GM21526 (cell line): Measurements from ENCODE around the gene PKD2L1.
"Not testable (repeated sequence)": the region's sequence is repeated elsewhere in the genome, so short reads cannot be mapped to it uniquely, and the experiment has no call there.

ENCODE experiments used
- ATAC-seq: cut with Tn5 transposase; IDR thresholded peaks from one replicate; pipeline ENCODE4 v1.9.1; 2021; ENCODE audit warnings: moderate library complexity; ENCODE audit not compliant: unreplicated experiment, low FRiP score

PKD2L1 gene

DNA sequence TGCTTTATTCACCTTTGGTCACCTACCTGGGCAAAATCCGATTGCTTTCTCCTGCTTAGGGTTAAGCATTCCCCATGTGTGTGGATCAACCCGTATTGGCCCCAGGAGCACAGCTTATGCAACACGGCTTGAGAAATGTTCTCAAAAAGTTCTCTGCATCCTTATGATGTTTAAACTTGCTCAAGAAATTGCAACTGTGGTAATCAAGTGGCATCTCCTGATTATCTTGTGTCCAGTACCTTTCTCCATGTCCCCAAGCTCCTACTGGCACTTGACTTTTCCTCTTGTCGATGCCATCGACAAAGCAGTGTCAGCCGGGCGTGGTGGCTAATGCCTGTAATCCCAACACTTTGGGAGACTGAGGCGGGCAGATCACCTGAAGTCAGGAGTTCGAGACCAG, 4.7 kb upstream of the PKD2L1 start:
- ATAC-seq = no peak

DNA sequence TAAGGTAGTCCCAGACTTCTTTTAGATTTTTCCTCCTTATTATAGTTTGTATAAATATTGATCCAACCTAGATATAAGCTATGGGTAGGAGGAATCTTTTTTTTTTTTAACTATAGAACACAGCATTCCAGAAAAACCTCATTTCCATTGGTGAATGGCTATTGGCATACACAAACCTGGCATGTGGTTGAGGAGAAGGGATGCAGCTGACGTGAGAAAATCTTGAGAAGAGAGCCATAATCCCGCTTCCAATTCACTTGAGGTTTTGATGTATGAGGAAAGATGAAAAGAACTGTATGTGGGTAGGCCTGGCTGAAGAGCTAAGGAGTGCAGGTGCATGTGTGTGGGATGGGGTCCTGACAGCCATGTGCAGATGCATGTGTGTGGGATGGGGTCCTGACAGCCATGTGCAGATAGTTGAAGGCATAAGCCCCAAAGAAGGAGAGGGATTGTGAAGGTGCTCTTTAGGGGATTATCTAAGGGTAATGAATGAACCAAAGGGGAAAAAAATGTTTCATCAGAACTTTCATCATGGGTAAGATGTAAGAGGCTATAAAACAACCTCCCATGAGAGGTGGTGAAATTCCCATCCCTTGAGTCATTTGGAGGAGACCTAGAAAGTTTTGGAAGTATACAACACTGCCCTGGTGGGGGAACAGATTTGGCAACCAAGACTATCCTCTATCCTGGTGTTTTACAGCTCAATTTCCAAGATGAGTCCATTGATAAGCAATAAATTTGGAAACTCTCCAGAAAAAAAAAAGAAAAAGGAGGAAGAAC, 3.8 kb upstream of the PKD2L1 start:
- no peak for ATAC-seq

DNA sequence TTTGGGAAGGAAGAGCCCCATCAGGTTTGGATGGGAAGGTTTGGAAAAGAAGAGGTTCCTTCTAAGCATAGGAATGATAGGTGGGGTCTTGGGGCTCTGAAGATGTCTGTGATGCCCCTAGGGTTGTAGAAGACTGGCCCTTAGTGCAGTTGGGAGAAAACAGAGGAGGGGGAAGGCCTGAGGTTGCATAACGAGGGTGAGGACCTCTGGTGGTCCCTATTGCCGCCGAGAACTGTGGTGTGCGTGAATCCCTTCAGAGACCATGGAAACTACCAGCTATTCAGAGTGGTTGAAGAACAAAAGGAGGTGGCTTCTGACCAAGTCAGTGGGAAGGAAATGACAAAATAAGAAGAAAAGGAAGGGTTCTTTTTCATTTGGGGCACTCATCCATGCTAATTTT, 3.1 kb upstream of the PKD2L1 start:
- no peak for ATAC-seq

DNA sequence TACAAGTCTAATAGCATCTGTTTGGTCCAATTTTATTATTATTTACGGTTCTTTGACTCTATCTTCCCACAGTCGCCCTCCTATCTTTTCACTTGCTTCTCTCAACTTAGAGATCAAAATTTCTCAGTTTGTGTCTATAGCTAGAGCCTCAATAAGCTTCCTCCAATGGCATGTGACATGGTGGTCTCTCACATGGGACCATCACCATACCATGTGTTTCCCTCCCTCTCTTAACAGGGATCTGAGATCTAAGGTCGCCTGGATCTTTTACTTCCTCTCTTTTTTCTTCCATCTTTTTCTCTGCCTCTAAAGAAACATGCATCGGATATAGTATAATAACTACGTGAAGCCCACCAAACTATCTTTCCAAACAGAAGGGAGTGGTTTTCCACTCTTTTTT, 1.8 kb downstream of the PKD2L1 start:
- no peak for ATAC-seq

DNA sequence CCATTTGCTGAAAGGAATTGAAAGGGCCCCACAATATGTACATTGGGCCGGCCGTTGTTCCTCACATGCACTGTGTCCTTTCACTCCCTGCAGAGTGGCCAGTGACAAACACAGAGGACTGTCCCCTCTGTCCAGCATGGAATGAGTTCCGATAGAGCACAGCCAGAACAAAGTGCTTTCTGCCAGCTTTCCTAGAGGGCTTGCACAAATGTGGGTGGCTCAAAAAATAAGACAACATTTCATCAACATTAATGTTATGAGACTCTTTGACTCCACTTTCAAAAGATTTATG, 2.4 kb downstream of the PKD2L1 start:
- ATAC-seq = no peak

DNA sequence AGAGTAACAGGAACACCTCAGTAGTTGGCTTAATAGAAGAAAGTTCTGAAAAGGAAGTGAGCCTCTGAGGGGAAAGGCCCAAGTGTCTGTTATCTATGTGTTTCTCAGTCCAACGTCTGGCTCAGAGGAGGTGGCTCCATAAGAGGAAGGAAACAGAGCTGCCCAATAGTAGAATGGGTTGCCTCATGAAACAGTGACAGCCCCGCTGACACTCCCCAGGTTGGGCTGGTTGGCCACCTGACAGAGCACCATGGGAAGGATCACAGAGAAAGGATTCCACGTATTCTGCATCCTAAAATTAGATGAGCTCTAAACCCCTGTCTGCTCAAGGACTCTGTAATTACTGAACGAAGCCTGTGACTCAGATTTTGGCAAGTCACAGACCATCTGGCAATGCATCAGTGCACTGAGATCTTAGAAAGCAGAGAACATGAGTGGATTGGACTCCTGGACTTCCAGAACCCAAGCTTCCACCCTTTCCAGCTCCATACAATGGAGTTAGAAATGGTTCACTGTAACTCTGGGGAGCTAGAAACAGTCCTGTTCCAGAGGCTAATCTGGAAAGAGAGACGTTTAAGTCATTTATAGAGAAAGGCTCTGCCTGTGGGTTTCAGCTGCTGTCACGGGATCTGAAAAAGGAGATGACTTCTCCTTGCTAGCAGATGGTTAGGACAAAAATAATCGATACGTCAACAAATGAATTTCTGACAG, 2.9 kb downstream of the PKD2L1 start:
- ATAC-seq = peak; percentile 96

DNA sequence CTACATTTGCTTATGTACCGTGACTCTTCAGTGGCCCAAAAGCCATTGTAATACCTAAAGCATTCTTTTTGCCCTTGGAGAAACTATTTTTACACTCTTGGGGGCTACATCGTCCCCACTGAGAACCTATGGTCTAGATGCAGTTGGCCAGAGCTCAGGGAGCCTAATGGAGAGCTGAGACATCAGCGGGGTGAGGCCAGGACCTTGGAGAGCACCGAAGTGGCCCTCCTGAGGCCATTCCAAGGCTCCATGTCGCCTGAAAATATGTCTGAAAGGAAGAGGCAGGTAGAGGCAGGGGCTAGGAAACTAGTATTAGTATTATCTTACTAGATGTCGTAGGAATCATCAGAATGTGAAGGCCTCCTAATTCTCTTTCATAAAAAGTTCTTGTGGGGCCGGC, 4.9 kb downstream of the PKD2L1 start:
- no peak for ATAC-seq

DNA sequence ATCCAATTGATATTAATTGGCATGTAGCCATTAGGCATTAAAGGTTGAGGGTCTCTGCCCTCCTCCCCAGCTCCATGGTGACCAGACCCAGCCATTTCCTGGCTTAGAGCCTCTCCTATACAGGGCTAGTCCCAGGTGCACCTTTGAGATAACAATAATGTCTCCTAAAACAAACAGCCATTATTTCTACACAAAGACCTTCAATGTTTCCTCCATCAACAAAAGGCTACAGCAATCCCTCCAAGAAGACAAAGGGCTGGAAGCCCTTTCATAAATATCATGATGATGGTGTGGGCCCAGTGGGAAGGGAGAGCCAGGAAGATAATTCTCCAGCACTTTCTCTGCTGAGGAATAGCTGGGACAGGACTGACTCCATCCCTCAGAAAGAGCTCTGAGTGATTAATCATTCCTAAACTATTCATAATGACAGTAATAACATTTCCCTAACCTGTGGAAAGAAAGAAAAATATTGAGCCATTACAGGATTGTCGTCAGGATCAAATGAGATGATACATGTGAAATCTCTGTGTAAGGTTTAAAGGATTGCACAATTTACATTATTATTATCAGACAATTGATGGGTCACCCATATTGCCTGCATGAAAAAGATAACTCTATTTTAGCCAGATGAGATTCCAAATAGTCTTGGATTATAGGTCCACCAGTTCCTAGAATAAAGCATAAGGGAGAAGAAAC, 10.2 kb downstream of the PKD2L1 start:
- ATAC-seq = no peak

DNA sequence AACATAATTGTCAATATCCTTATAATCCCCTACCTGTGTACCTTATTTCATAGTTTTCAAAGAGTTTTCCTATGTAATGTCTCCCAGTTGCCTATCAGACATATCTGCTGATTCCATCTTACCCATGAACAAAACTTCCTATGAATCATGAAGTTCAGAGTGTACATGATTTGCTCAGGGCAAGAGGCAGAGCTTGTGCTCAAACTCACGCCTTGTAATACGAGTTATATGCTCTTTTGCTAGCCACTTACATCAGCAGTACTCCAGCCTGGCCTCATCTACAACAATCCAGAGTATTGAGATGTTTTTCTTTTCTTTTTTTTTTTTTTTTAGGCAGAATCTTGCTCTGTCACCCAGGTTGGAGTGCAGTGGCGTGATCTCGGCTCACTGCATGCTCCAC, 11.8 kb downstream of the PKD2L1 start:
- ATAC-seq = no peak

DNA sequence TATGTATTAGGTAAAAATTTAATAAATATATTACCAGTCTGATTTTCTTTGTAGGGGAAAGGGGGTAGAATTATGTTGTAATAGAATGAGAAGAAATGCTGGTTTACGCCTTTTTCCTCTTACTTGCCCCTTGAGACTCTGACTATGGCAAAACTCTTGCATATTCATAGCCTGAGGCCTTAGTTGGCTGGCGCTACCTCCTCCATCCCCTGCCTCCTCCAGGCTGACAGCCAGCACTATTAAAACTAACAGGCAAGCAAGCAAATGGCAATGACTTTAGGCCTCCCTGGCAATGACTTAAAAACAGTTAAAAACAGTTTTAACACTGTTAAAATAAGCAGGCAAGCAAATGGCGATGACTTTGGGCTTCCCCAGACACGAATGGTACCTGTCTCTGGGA, 14.4 kb downstream of the PKD2L1 start:
- no peak for ATAC-seq

DNA sequence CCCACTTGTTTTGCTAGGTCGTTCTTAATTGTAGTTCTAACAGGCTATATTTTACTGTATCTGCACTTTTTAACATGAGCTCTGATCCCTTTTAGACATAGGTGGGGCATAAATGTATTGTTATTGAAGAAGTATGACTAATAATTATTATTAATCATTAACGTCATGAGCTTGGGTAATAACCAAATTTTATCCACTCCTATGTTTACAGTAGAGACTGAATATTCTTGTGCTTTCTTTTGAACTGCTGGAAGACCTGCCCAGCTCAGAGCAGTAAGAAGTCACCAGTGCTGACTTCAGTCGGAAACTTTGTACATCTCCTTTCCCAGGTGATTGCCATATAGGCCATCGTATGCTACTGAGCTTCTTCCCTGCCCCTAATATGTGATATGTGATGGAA, 18.7 kb downstream of the PKD2L1 start:
- no peak for ATAC-seq

DNA sequence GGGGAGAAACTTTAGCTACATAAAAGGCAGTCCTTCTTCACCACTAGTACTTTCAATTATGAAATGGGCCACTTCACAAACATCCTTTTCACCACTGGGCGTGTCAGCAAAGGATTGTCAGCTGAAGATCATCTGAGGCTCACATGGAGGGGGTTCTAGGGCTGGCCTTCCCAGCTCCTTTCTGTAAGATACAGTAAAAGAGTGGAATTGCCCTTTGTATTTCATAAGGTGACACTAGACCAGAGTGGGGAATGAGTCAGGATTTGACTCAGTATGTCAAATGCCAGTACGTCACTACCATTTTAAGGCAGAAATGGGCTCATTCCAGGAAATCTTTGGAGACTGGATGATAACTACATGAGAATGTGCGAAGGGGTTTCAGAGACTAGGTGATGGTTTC, 22.3 kb downstream of the PKD2L1 start:
- no peak for ATAC-seq

DNA sequence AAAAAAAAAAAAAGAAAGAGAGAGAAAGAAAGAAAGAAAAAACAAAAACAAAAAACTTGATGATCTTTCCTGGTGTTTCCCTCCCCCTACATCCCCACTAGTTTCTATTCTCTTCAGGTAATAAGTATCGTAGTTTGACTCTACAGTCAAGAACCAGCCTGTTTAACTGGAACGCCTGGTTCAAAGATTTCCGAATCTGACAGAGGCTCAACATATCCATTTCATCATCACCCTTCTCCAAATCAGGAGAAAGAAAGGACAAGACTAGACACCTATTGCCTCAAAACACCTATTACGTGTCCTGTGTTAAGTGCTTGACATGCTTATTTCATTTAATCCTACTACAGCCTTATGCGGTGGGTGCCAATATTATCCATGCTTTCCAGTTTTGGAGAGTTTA, 23.2 kb downstream of the PKD2L1 start:
- ATAC-seq = no peak

DNA sequence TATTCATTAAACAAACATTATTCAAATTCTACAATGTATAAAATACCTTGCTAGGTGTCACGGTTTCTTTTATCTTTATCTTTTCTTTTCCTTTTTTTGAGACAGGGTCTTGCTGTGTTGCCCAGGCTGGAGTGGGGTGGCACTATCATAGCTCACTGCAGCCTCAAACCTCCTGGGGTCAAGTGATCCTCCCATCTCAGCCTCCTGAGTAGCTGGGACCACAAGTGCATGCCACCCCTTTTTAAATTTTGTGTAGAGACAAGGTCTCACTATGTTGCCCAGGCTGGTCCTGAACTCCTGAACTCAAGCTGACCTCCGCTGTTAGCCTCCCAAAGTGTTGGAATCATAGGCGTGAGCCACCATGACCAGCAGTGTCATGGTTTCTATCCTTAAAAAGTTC, 25.6 kb downstream of the PKD2L1 start:
- no peak for ATAC-seq

DNA sequence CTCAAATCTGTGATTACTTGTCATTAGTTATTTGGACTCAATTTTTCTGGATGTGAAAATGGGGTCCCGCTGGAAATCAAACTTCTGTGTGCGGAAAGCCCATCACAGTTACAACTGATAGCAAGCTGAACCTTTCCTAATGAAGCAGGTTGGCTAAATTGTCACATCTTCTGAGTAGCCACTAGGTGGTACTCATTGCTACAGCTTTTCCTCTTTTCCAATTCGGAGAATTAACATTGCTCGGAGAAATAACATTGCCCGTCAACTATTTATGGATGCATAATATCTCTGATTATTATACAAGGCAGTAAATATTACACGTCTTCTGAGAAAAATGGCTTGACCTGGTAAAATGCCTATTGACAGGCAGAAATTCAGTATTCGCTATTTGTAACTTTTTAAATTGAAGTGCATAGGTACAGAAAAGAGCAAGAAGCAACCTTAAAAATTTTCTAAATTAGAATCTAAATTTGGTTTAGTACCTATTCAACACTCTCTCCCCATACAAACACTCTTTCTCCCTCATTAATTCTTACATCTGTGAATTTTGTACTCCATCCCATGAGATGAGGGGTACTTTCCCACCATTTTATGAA, 26.2 kb downstream of the PKD2L1 start:
- no peak for ATAC-seq

DNA sequence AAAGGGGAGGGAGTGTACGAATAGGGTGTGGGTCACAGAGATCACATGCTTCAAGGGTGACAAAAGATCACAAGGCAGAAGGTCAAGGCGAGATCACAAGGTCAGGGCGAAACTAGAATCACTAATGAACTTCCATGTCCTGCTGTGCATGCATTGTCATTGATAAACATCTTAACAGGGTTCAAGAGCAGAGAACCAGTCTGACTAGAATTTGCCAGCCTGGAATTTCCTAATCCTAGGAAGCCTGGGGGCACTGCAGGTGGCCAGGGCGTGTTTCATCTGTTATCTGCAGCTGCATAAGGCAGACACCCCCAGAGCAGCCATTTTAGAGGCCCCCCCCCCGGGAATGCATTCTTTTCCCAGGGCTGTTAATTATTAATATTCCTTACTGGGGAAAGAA, 28.9 kb downstream of the PKD2L1 start:
- not testable (repeated sequence) for ATAC-seq

DNA sequence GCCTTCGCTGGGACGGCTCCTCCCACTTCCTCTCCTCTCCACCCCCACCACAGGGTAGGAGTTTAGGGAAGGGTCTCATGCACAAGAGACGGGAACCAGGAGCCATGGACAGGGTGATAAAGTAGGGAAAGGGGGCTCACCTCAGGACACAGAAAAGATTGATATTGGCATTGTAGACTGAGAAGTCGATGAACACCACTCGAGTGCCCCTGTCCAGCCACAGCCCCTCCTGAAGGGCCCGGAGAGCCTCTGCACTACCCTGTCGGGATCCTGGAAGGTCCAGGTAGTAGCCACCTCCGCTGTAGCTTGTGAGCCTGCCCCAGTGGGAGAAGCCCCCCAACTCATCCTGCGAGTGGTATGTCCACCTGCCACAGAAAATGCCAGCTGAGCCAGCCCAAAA, 32.8 kb downstream of the PKD2L1 start:
- no peak for ATAC-seq

DNA sequence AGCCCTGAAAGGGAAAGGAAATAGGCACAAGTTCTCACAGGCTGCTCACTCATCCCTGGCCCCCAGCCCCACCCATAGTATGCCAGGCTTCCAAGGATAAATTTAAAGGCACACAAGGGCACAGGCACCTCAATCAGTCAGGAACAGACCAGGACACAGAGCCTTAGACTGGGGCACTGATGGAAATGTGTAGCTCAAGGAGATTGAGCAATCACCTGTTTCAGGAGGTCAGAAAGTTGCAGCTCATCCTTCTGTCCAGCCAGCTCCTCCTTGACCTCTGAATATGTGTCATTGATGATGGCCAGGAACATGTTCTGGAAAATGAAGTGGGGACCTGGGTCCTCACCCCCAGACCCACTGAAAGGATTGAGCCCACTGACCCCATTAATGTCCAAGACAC, 37.0 kb downstream of the PKD2L1 start:
- no peak for ATAC-seq

DNA sequence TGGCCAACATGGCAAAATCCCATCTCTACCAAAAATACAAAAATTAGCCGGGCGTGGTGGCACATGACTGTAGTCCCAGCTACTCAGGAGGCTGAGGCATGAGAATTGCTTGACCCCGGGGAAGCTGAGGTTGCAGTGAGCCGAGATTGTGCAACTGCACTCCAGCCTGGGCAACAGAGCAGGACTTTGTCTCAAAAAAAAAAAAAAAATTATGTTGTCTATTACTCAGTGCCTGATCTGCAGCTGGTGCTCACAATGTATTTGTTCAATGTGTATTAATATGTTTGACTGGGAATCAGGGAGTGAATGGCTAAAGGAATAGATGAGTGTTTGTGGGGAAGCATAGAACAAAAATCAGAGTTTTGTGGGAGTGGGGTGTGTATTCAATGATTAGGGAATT, 37.7 kb downstream of the PKD2L1 start:
- not testable (repeated sequence) for ATAC-seq

DNA sequence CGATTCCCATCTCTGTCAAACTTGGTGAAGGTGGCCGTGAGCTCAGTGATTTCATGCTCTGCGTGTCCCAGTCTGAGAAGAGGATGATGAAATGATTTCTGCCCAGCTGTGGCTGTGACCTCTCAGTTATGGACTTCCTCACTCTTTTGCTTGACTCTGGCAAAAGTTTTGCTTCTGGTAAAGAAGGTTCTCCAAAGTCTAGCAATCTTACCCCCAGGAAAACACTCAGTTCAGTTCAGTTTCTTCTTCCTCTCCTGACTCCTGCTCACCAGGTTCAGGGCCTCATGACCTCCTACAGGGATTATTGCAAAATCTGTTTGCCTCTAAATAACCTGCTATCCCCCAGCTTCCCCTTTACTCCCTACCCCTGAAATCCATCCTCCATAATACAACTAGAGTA, 38.7 kb downstream of the PKD2L1 start:
- no peak for ATAC-seq

DNA sequence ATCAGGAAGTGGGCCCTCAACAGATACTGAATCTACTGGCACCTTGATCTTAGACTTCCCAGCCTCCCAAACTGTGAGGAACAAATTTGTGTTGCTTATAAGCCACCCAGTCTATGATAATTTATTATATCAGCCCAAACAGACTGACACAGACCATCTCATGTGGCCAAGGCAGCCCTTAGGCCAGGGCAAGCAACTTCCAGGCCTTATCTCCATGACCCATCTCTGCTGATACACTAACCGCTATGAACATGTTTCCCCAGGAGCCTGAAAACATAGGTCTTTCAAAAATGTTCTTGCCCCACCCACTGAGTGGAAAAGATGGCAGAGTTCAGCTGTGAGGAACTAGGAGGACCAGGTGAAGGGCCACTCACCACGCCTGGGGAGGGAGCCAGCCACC, 40.4 kb downstream of the PKD2L1 start:
- no peak for ATAC-seq

DNA sequence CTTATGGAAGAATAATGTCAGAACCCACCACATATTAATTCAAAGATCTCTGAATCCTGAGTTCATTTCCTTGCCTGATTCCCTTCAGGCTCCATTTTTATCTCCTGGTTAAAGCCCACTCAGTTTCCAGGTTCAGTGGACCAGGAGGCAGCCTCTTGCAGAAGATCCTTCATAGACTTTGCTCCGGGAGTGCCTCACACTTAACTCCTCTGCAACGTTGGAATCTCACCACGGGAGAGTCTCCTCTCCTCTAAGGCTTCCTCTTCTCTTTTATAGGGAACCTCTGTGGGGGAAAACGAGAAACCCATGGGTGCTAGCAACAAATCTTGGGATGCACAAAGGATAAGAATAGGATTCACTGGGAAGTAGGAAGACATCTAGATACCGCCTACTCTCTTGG, 41.8 kb downstream of the PKD2L1 start:
- ATAC-seq = no peak
